GM23248 (cell line): Measurements from ENCODE around the gene CENPE.

Source experiments
- EZH2 ChIP-seq: fragments of 200-600 bp; sonication (generic); IDR thresholded peaks from 2 replicates; pipeline ENCODE4 v1.6.1; 2018; ENCODE audit warnings: antibody characterized with exemption, mild to moderate bottlenecking; ENCODE audit not compliant: insufficient read depth, poor library complexity, severe bottlenecking
- EZH2phosphoT487 ChIP-seq: fragments of 200-600 bp; sonication (generic); IDR thresholded peaks from 2 replicates; pipeline ENCODE4 v1.6.1; 2018; ENCODE audit warnings: antibody characterized with exemption, moderate library complexity, mild to moderate bottlenecking, low read depth; ENCODE audit not compliant: insufficient read depth

- TF ChIP-seq EZH2, result no peak
- TF ChIP-seq EZH2phosphoT487, result no peak
Measured at GRCh38 chr4:103158760-103159159, 39.4 kb downstream of the CENPE start.
